GM12872 (cell line): Measurements from ENCODE around the gene RPAIN.

ENCODE experiments used
- TF ChIP-seq, protein P1 (sequence below): IDR thresholded peaks from 3 replicates; pipeline ENCODE4 v1.5.1; 2011; ENCODE audit warnings: low read depth, mild to moderate bottlenecking, low read length, moderate library complexity; ENCODE audit not compliant: insufficient read depth

Gene RPAIN

DNA sequence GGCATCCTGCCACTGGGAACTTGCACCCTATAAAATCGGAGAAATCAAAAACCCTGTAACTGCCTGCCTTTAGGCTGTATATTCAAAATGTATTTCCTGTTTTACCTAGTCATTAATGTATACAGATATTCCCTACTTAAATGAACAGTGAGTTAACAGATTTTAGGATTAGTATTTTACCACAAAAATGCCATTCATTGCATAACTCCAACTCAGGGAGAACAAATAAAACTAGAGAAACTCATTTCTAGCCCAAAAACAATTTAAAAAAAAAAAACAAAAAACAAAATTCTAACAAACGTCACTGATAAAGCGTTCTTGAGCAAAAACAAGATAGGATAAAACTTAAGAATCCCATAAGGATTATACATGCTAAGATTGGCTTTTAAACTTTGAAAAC, 52.5 kb downstream of the RPAIN start:
- TF ChIP-seq, protein P1, sequence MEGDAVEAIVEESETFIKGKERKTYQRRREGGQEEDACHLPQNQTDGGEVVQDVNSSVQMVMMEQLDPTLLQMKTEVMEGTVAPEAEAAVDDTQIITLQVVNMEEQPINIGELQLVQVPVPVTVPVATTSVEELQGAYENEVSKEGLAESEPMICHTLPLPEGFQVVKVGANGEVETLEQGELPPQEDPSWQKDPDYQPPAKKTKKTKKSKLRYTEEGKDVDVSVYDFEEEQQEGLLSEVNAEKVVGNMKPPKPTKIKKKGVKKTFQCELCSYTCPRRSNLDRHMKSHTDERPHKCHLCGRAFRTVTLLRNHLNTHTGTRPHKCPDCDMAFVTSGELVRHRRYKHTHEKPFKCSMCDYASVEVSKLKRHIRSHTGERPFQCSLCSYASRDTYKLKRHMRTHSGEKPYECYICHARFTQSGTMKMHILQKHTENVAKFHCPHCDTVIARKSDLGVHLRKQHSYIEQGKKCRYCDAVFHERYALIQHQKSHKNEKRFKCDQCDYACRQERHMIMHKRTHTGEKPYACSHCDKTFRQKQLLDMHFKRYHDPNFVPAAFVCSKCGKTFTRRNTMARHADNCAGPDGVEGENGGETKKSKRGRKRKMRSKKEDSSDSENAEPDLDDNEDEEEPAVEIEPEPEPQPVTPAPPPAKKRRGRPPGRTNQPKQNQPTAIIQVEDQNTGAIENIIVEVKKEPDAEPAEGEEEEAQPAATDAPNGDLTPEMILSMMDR, result no peak

DNA sequence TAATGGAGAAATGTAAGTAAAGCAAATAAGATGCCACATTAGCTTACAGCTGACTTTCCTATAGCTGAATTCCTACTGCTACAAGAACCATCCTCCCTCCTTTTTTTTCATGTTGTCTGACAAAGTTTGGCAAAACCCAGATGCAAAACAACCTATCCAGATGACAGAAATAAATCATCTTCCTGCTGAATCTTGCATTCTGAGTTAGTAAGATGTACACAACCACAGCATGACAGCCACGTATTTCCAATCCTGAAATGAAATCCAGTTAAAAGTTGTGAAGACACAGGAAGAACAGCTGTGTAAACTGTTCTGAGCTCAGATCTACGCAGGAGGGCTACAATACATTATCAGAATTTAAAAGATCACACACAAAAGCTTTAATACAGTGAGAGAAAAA, 53.9 kb downstream of the RPAIN start:
- TF ChIP-seq, protein P1, result no peak

DNA sequence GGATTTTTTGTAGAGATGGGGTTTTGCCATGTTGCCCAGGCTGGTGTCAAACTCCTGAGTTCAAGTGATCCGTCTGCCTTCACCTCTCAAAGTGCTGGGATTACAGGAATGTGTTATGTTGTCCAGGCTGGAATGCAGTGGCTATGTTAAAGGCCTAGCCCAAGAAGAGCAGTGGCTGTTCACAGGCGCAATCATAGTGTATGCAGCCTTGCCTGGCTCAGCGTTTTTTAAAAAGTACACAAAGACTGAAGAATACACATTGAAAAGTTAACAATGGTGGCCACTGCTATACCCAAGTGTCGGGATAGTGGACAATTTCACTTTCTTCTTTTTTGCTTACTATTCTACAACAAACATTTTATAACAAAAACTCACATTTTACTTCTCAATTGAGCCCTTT, 59.0 kb downstream of the RPAIN start:
- TF ChIP-seq, protein P1, result no peak

DNA sequence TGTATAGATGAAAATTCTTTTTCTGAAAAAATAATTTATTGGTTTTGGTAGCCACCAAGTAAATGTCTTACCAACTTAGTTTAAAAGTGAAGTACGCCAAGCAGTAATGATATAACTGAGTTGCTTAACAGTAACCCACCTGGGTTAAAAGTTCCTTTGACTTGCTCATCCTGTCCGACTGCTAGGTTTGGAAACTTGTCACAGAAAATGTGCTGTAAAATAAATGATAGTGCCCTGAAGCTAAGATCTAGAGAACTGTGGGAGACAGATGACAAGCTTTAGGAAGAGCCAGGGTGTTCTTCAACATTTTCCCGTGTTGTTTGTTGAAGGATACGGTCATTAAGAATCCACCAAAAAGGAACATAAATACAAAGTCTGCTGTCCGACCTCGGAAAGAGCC, 61.0 kb downstream of the RPAIN start:
- TF ChIP-seq, protein P1, result no peak

DNA sequence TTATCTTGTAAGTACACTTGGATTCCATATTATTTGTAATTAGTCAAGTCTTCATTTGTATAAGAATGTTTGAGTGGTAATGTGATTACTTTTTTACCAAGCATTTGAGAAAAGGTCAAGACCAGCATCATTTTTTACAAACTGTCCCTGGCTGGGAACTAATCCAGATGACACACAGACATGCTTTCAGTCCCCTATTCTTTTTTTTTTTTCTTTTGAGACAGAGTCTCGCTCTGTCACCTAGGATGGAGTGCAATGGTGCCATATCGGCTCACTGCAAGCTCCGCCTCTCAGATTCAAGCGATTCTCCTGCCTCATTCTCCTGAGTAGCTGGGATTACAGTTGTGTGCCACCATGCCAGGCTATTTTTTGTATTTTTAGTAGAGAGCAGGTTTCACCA, 61.5 kb downstream of the RPAIN start:
- TF ChIP-seq, protein P1, result no peak
